Activated CD4-positive, alpha-beta T cell treated with anti-CD3 and anti-CD28 coated beads, Interleukin-2, amount 50 U/mL, for 24 hours (primary cell): ENCODE data around the gene MSGN1.

ENCODE experiments used
- DNase-seq, 2 donors: peaks; one replicate each; pipeline ENCODE4 v3.0.0-alpha.2; 2020; ENCODE audit warnings: low read depth in 1 of 2, low spot score in 1 of 2

MSGN1 gene

DNA sequence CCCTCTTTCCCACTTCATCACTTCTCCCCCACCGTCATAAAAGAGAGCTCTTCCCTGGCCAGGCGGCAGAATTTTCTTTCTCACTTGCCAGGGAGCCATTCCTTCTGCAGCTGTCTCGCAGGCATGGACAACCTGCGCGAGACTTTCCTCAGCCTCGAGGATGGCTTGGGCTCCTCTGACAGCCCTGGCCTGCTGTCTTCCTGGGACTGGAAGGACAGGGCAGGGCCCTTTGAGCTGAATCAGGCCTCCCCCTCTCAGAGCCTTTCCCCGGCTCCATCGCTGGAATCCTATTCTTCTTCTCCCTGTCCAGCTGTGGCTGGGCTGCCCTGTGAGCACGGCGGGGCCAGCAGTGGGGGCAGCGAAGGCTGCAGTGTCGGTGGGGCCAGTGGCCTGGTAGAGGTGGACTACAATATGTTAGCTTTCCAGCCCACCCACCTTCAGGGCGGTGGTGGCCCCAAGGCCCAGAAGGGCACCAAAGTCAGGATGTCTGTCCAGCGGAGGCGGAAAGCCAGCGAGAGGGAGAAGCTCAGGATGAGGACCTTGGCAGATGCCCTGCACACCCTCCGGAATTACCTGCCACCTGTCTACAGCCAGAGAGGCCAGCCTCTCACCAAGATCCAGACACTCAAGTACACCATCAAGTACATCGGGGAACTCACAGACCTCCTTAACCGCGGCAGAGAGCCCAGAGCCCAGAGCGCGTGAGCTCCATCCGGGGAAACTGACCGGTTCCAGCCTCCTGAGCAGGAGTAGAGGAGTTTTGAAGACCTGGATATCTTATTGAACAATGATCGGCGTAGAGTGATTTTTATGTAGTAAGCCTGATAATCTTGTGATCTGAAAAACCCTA, at the start of gene MSGN1:
MSGN1 (plus strand) TSS at position 65 of the 850 bp plus-strand sequence; CDS start at position 124, 59 bp downstream.
- no peak for DNase-seq

GRCh38 chr2:17768894-17769293, 47.4 kb upstream of the MSGN1 start:
- no peak for DNase-seq

GRCh38 chr2:17771956-17772355, 44.3 kb upstream of the MSGN1 start:
- DNase-seq = no peak

GRCh38 chr2:17772532-17772931, 43.7 kb upstream of the MSGN1 start:
- DNase-seq = no peak

DNA sequence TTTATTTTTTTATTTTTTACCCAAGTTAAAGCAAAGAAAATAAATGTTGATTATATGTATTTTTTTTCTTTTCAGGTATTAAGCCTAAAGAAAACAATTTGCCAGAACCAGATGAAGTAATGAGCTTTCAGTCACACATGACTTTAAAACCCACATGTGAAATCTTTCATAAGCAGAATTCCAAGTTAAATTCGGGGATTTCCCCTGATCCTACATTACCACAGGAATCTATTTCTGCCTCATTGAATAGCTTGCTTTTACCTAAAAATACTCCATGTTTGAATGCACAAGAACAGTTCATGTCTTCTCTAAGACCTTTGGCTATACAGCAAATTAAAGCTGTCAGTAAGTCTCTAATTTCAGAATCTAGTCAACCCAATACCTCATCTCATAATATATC, 35.7 kb upstream of the MSGN1 start:
- no peak for DNase-seq

GRCh38 chr2:17781482-17781881, 34.8 kb upstream of the MSGN1 start:
- no peak for DNase-seq

DNA sequence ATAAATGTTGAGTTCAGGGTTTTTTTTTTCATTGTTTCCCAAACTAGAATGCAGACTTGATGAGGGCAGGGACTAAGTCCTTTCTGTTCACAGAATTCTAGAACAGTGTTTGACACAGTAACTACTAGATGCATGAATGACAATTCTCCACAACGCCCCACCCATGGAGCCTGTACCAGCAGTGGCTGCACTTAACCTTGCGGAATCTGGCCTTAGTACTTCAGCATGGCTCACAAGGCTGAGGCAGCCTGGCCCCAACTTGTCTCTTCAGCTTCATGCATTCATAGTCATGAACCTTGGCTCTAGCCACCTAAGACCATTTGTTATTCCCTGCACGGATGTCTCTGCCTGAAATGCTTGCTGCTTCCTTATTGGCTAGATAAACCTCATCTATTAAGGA, 29.5 kb upstream of the MSGN1 start:
- DNase-seq = no peak

DNA sequence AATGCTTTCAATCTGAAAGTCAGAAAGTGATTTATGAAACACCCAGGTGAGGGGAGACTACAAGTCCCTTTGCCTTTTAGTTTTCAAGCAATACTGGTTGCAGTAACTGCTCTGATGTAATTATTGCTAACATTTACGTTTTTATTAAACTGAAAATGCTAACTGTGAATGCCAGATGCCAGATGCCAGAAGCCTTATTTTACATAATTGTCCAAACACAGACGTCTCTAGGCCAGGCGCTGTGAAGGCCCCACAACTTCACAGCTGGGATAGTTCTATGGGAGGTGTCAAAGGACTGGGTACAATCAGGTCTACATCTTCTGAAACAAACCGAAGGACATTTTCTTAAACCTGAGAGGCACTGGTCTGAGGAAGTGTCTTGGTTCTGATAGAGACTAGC, 27.5 kb upstream of the MSGN1 start:
- DNase-seq = no peak

- DNase-seq = no peak
Observed at GRCh38 chr2:17790536-17790935, 25.7 kb upstream of the MSGN1 start.

DNA sequence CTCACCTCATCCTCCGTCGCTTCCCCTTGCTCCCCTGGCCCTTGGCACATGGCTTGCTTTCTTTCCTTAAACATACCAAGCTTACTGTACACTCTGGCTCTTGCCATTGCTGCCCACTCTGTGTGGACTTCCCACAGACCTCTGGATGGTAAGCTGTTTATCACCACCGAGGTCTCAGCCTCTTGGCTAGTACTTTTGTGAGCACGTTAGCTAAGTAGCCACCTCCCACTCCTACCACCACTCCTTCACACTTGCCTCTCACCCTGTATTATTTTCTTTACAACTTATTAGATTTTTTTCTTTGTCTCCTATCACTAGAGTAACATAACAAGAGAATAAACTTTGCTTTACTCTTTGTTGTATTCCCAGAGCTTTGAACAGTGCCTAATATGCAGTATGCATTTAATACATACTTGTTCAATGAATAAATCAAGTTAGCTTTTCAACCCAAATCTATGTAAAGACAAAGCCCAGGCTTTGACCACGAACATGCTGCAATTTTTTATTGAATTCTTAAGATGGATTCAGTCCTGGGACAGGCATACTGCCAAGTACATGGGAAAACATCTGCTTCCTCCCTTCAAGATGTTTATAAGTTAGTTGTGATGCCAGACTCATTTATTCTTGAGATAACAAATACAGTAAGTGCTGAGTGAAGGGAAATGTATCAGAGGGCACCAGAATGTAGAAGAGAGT, 25.0 kb upstream of the MSGN1 start:
- no peak for DNase-seq

- DNase-seq = no peak
Observed at GRCh38 chr2:17791817-17792130, 24.5 kb upstream of the MSGN1 start.

- DNase-seq = no peak
Observed at GRCh38 chr2:17792515-17792914, 23.7 kb upstream of the MSGN1 start.

DNA sequence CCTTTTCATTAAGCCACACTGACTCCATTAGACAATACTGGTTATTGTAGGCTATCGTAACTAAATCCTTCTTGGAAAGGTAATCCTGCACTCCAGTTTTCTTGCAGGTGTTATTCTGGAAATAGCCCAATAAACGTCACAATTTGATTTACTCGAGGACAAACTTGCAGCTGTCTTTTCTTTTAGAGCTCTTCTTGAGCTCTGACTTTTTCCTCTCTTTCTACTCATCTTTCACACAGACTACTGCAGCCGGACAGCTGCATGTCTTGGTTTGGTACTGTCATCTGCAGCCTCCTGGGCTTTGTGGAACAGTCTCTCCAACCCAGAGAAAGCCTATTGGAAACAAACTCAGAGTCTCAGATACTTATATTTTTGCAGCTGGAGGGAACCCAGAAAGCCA, 23.0 kb upstream of the MSGN1 start:
- DNase-seq = no peak

- DNase-seq = no peak
Observed at GRCh38 chr2:17793803-17794354, 22.4 kb upstream of the MSGN1 start.

DNA sequence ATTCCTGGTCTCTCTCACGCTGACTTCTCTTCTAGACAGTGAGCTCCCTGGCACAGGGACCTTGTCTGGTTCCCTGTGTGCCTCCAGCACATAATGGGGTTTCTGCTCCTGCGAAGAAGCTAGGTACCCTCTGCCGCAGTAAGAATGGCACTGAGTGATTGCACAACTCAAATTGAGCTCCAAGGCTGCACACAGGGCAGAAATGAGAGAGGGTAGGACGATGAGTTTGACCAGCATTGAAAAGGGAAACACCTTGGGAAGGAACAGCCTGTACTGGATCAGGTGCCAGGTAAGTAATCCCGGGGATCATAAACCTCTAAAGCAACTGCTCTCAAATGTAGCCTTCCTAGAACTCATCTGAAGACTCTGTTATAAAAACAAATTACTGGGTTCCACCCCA, 21.0 kb upstream of the MSGN1 start:
- DNase-seq = no peak

GRCh38 chr2:17798338-17798737, 17.9 kb upstream of the MSGN1 start:
- DNase-seq = no peak

GRCh38 chr2:17799301-17800120, 16.7 kb upstream of the MSGN1 start:
- no peak for DNase-seq

GRCh38 chr2:17800219-17800618, 16.0 kb upstream of the MSGN1 start:
- DNase-seq = no peak

DNA sequence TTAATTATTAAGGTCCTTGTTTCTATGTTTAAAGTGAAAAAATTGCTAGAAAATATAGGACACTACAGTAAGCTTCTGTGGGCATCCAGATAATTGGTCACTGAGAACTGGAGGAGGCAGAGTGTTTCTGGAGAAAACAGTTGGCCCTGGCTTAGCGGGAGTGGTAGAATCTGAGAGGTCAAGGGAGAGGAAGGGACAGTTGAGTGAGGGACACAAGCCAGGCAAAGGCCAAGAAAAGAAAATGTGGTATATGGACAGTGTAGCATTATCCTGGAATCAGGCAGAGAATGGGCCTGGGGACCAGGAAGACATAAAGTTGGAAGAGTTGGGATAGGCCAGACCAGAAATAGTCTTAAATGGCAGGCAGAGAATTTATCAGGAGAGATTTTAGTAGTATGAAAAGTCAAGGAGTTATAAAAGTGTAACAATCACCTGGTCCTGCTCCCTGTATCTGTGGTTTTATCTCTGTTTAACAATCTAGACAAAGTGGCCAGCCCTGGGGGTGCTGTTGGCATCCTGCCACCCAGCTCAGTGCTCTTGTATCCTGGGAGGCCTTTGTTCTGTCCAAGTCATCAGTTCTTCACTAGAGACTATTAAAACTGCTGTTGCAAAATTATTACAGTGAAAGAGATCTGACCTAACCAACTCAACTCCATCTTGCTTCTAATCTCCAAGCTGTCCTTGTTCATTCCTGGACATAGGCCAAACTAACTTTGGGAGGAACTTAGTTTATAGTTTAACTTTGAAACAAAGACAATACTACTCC, 15.4 kb upstream of the MSGN1 start:
- DNase-seq = no peak

DNA sequence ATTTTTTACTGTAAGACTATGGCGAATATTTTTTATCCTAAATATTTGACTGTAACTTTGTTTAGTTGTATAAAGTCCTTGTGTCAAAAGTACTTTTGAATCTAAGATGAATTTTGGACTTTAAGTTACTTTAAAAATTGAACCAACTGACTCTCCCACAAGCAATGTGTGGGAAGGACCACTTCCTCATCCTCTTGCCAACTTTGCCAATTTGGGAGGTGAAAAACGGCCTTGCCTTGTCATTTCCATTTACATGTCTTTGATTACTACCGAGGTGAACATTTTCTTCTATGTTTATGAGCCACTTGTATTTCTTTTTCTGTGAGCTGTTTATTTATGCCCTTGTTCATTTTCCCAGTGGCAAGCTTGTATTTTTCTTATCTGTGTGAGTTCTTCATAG, 12.8 kb upstream of the MSGN1 start:
- no peak for DNase-seq

DNA sequence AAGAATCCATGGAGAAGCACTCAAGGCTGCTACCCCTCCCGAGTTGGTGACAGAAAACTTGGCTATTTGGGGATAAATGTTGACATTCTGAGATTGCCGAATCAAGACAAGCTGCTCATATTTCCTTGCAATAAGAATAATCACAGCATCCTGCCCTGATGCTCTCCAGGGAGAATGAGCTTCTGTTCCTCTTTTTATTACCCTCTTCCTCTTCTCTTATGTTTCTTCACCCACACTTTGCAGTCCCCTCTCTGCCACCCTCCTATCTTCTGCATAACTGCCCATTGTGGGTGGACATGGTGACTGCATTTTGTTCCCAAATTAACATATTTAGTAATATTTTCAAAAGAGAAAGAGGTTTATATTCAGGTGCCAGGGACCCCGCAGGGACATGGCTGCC, 11.9 kb upstream of the MSGN1 start:
- no peak for DNase-seq
